NOMO-1 treated with DMSO at 0.1 percent for 48 hours (cell line): ENCODE data around the gene WDR74.
"Not testable (repeated sequence)": the region's sequence is repeated elsewhere in the genome, so short reads cannot be mapped to it uniquely, and the experiment has no call there.

Experiments
- DNase-seq: peaks from one replicate; lab custom pipeline; 2025; ENCODE audit not compliant: unreplicated experiment; lab: John Stamatoyannopoulos, UW

The WDR74 gene

GRCh38 chr11:62842171-62842741 is 2.9 kb upstream of the WDR74 start:
- DNase-seq: peak; percentile 45

DNA sequence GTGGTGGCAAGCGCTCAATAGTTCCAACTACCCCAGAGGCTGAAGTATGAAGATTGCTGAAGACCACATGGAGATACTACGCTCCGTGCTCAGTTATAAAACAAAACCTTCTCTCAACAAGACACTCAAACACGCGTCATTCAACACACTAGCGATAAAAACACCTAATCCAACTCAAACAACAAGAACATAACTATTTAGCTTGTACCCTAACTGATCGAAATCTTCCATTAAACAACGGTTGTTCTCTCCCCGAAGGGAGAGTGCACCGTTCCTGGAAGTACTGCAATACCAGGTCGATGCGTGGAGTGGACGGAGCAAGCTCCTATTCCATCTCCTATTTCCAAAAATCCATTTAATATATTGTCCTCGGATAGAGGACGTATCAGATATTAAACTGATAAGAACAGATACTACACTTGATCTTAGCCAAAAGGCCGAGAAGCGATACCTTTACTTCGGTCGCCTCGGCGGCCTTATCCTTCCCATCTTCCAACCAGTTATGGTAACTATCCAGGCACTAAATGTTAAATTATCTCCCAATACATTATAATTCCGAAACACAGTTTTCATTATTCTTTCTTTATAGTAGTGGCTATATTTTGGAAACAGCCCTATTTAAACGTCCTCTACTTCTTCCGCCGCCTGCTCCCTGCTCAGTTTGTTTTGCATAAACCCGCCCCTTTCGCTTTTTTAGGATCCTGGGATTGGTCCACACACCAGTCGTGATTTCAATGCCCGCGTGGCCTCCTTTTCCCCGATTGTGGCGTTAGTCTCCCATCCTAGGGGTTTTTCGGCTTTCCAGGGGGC is 2.2 kb upstream of the WDR74 start:
- peak; percentile 98 for DNase-seq

- DNase-seq: peak; percentile 54
Observed at GRCh38 chr11:62840721-62841360, 1.5 kb upstream of the WDR74 start.

DNA sequence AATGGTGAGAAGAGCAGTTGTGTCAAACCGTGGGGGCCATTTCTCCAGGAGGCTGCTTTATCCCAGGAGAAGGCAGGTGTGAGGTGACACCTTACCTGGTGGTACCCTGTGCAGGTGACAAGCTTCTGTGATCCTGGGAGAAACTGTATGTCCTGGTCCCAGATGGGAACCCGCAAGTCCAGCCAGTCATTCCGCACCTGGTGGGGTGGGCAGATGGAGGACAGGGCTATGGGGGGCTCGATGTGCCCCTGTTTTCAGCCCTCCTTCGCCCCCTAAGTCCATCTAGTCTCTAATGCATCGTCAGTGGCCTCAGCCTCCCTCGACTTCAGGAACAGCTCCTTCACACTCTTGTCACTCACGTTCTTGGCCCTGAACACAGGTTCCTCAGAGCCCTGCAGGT is 4.1 kb downstream of the WDR74 start:
- DNase-seq: no peak

- DNase-seq: no peak
Observed at GRCh38 chr11:62832336-62833234, 6.8 kb downstream of the WDR74 start, which contains the start of gene TEX54. Gene TEX54, minus strand, starts transcription at chr11:62832841.

- DNase-seq: peak; percentile 97
Observed at GRCh38 chr11:62831520-62832335, 7.7 kb downstream of the WDR74 start, which contains the start of gene STX5. Gene STX5, minus strand, starts transcription at chr11:62832051. Its CDS starts 808 bp downstream, at chr11:62831243.

- no peak for DNase-seq
Observed at GRCh38 chr11:62830904-62831519, 8.4 kb downstream of the WDR74 start.

- DNase-seq: not testable (repeated sequence)
Observed at GRCh38 chr11:62828130-62828529, 11.3 kb downstream of the WDR74 start.

DNA sequence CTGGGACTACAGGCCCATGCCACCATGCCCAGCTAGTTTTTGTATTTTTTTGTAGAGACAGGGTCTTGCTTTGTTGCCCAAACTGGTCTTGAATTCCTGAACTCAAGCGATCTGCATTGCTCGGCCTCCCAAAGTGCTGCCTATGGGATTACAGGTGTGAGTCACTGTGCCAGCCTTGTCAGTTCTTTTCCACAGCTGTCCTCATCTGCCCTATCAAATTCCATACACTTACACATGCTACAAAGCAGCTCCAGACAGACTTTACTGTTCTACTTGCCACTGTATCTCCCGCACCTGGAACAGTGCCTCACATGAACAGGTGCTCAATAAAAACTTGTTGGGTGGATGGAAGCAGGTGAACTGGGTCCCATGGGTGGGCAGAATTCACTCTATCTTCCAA is 15.7 kb downstream of the WDR74 start:
- no peak for DNase-seq

- DNase-seq: no peak
Observed at GRCh38 chr11:62817129-62817528, 22.3 kb downstream of the WDR74 start.

DNA sequence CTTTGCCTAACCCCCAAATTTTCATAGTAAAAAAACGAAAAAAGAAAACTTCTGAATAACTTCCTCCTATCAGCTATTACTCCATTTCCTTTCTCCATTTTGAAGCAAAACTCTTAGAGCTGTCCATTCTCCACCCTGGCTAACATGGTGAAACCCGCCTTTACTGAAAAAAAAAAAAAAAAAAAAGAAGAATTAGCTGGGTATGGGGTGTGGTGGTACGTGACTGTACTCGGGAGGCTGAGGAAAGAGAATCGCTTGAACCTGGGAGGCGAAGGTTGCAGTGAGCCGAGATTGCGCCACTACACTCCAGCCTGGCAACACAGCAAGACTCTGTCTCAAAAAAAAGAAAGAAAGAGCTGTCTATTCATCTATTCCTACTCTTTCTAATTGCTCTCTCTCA is 22.8 kb downstream of the WDR74 start:
- peak; percentile 90 for DNase-seq

GRCh38 chr11:62811659-62812058 is 27.7 kb downstream of the WDR74 start:
- DNase-seq: no peak

DNA sequence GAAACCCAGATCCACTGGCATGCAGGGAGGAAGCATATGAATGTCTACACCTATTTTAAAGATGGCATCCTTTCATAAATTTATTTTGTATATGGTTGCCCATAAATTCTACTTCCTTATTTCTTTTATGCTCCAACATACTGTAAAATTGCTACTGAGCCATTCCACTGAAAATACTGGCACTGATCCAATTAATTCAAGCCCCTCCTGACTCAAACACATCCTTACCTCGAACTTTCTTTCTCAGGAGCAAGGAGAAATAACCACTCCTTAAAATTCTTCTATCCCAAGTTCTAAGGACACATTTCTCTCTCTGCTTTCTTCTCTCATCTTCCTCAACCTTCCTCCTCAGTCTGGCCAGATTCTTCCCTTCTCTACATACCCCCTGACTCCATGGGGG is 28.6 kb downstream of the WDR74 start:
- no peak for DNase-seq

DNA sequence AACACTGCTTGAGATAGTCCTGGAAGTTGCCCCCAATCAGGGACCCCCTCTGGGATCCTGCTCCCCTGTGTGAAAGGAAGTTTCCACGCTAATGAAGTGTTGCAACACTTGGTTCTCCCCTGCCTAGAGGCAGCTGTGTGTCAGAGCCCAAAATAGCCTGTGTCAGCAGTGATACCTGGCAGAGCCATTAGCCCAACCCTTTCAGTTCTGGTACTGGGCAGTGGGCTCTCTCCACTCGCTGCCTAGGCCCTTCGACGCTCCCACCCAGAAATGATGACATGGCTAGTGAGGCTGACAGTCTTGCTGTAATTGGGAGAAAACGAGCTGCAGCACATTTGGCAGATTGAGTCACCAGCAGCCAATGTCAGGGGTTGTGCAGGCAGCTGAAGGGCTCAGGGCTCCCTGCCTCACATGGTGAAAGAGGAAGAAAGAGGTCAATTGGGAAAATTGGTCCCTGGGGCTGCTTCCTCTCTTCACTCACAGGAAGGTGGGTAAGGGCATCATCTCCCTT is 32.7 kb downstream of the WDR74 start:
- DNase-seq: peak; percentile 89

DNA sequence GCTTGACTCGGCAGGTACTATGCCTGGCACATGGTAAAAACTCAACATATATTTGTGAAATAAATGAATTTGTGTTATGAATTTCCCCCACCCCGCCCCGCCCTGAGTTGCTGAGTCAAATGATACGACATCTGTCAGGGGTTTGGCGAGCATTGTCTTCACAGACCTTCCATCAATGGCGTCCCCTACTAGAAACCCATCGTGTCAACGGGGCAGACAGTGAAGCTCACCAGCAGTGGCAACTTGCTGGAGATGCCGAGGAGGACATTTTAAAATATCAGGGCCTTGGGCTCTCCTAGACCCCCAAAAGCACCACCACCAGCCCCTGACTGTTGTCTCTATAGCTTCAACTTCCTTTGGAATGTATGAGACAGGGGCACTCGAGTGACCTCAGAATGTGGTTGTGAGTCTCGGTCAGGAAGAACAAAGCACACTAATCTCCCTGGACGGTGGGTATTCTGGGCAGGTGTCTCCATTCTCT is 33.4 kb downstream of the WDR74 start:
- no peak for DNase-seq

DNA sequence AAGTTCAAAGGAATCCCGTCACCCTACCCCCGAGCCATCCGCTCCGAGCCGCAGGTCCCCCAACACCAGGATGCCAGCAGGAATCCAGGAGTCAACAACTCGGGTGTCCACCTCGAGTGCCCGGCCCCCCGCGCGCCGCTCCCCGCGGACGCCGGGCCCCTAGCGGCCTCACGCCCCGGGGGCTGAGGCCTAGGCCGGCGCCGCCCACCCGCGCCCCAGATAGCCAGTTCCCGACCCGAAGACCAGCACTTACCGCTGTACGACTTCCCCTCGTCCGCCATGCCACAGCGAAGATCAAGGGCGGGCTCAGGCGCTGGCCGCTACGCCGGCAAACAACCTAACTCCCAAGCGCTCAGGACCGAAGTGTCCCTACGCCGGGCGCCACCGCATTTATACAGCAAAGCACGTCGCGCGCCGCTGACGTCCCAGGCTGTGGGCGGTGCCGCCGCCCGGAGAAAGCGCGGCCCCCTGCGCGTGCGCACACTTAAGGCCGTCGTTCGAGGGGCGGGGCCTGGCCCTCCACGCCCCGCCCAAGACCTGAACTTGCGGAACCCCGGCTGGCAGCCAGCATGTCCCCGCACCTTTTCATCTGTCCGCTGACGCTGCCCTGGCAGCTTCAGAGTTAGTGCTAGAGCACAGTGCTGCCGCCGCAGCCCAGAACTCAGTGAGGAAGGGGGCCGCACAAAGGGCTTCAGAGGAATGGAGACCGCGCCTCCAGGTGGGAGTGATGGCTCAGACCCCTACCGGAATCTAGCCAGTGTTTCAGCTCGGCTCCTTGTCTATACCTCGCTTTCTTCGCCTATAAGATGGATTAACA is 34.1 kb downstream of the WDR74 start, which contains the start of gene NXF1:
Gene NXF1 (minus strand): TSS at position 365 of the 817 bp plus-strand sequence. CDS start 84 bp downstream, at position 281.
- DNase-seq: peak; percentile 92

GRCh38 chr11:62804310-62805075 is 34.9 kb downstream of the WDR74 start:
- DNase-seq: peak; percentile 18

GRCh38 chr11:62801071-62801470 is 38.3 kb downstream of the WDR74 start:
- DNase-seq: no peak
